Sigmoid colon (tissue), 7 donors: ENCODE results near the gene ACP4. TPM values are rescaled to one million over a fixed set of nuclear protein-coding genes. Genes with fewer than 3 reads are reported as not detected.
"Not testable (repeated sequence)": the region's sequence is repeated elsewhere in the genome, so short reads cannot be mapped to it uniquely, and the experiment has no call there.

ENCODE experiments used
- DNase-seq: peaks from one replicate; pipeline ENCODE4 v3.0.0-alpha.2; 2019
- H3K27ac ChIP-seq, 4 donors: fragments of 200-600 bp; sonication (generic); one replicate each; pipeline ENCODE4 v1.5.1; 2016 to 2019; ENCODE audit warnings: mild to moderate bottlenecking in 1 of 4
- H3K27me3 ChIP-seq, 3 donors: fragments of 200-600 bp; sonication (generic); one replicate each; pipeline ENCODE4 v1.5.1; 2019; ENCODE audit warnings: mild to moderate bottlenecking in 1 of 3
- H3K36me3 ChIP-seq, 4 donors: fragments of 200-600 bp; sonication (generic); one replicate each; pipeline ENCODE4 v1.5.1; 2016 to 2019
- H3K4me1 ChIP-seq, 4 donors: fragments of 200-600 bp; sonication (generic); one replicate each; pipeline ENCODE4 v1.5.1; 2017 to 2019
- H3K4me3 ChIP-seq, 4 donors: fragments of 200-600 bp; sonication (generic); one replicate each; pipeline ENCODE4 v1.5.1; 2017 to 2019; ENCODE audit warnings: mild to moderate bottlenecking in 2 of 4, moderate library complexity in 1 of 4
- H3K9me3 ChIP-seq, 4 donors: fragments of 200-600 bp in 3 of 4; sonication (generic) in 3 of 4; one replicate each; pipeline versions ENCODE4 v1.5.1 to v1.6.1; 2013 to 2019
- EP300 ChIP-seq, 4 donors: sonication (generic); formaldehyde crosslinking; IDR thresholded peaks; one replicate each; pipeline ENCODE4 v1.6.1; 2017; ENCODE audit warnings: antibody characterized with exemption in 4 of 4
- POLR2A ChIP-seq, 2 donors: fragments of 450-650 bp; IDR thresholded peaks; one replicate each; pipeline ENCODE4 v1.6.1; 2016; ENCODE audit warnings: antibody characterized with exemption in 2 of 2, mild to moderate bottlenecking in 2 of 2, moderate library complexity in 2 of 2
- POLR2AphosphoS5 ChIP-seq, 4 donors: sonication (generic); formaldehyde crosslinking; IDR thresholded peaks; one replicate each; pipeline ENCODE4 v1.6.1; 2017; ENCODE audit warnings: antibody characterized with exemption in 4 of 4
- WGBS, 2 donors: extraction: QIAGEN DNeasy Blood & Tissue Kit; methylation state at CpG; one replicate each; pipeline ENCODE4 v1.1.7; 2013; 5-methylcytosine and 5-hydroxymethylcytosine counted together
- intact Hi-C: fragments of 100-400 bp; cut with DNase I; formaldehyde crosslinking; loops from one replicate; pipeline ENCODE4 v1.15.1; 2023
- polyA plus RNA-seq, 3 donors: library from polyadenylated mRNA; stranded (reverse); fragments of 200-250 nt; gene quantifications; one replicate each; pipeline ENCODE4 v1.2.3, GENCODE V29; 2013
- total RNA-seq, 4 donors: library from RNA; depleted of rRNA; stranded (reverse); fragments of >200 nt; gene quantifications; one replicate each; pipeline ENCODE4 v1.1.0, GENCODE V29; 2016
- TF ChIP-seq, protein P1 (sequence below), 4 experiments: fragments of 450-650 bp in 3 of 4; fragments of 200-600 bp in 1 of 4; IDR thresholded peaks; one replicate each; pipeline ENCODE4 v1.5.1; 2016 to 2019; ENCODE audit warnings: antibody characterized with exemption in 4 of 4, mild to moderate bottlenecking in 3 of 4, moderate library complexity in 2 of 4
- donor health status: healthy with polysubstance abuse.
- donor health status: Bipolar disorder and iron deficiency.
- donor health status: healthy.

ACP4 gene
- total and polyA plus RNA-seq, 7 donors = not detected

DNA sequence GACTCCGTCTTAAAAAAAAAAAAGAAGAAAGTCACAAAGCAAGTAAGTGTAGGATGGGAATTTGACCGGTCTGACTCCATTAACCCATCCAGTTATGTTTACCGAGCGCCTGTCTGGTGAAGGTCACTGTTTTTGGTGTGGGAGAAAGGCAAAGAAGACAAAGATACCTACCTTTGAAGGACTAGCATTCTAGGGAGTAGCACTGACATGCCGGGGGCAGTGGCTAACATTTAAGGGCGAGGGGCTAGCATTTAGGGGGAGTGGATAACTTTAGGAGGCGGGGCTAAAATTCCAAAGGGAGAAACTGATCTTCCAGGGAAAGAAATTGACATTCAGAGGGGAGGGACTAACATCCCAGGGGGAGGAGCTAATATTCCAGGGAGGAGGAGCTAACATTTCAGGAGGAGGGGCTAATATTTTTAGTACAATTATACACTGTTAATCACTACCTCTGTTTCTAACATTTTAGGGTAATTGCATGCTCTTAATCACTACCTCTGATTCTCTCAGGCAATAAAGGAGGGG lies 11.2 kb upstream of the ACP4 start:
- Histone ChIP-seq H3K27ac (no peak overlapping the region), H3K4me1 (peaks cover 0 to 7% (median 1%) of the 10 kb centered on the region in 4 donors), H3K27me3 (peaks cover 20 to 91% (median 71%) of the 10 kb centered on the region in 3 donors), H3K9me3 (peaks cover 0 to 4% (median 0%) of the 10 kb centered on the region in 4 donors), H3K36me3 (no peaks in the 10 kb centered on the region), H3K4me3 (no peak overlapping the region)
- DNase-seq = no peak
- intact Hi-C loops = no loop called here
- TF ChIP-seq POLR2A (IDR thresholded peaks at IDR 0.05) (no peak), EP300 (IDR thresholded peaks at IDR 0.05) (no peak), POLR2AphosphoS5 (IDR thresholded peaks at IDR 0.05) (no peak)
- TF ChIP-seq, protein P1, sequence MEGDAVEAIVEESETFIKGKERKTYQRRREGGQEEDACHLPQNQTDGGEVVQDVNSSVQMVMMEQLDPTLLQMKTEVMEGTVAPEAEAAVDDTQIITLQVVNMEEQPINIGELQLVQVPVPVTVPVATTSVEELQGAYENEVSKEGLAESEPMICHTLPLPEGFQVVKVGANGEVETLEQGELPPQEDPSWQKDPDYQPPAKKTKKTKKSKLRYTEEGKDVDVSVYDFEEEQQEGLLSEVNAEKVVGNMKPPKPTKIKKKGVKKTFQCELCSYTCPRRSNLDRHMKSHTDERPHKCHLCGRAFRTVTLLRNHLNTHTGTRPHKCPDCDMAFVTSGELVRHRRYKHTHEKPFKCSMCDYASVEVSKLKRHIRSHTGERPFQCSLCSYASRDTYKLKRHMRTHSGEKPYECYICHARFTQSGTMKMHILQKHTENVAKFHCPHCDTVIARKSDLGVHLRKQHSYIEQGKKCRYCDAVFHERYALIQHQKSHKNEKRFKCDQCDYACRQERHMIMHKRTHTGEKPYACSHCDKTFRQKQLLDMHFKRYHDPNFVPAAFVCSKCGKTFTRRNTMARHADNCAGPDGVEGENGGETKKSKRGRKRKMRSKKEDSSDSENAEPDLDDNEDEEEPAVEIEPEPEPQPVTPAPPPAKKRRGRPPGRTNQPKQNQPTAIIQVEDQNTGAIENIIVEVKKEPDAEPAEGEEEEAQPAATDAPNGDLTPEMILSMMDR (IDR thresholded peaks at IDR 0.05) = no peak
- WGBS, 2 donors = 41 to 52% methylated on average over 7 of the region's 7 CpGs

DNA sequence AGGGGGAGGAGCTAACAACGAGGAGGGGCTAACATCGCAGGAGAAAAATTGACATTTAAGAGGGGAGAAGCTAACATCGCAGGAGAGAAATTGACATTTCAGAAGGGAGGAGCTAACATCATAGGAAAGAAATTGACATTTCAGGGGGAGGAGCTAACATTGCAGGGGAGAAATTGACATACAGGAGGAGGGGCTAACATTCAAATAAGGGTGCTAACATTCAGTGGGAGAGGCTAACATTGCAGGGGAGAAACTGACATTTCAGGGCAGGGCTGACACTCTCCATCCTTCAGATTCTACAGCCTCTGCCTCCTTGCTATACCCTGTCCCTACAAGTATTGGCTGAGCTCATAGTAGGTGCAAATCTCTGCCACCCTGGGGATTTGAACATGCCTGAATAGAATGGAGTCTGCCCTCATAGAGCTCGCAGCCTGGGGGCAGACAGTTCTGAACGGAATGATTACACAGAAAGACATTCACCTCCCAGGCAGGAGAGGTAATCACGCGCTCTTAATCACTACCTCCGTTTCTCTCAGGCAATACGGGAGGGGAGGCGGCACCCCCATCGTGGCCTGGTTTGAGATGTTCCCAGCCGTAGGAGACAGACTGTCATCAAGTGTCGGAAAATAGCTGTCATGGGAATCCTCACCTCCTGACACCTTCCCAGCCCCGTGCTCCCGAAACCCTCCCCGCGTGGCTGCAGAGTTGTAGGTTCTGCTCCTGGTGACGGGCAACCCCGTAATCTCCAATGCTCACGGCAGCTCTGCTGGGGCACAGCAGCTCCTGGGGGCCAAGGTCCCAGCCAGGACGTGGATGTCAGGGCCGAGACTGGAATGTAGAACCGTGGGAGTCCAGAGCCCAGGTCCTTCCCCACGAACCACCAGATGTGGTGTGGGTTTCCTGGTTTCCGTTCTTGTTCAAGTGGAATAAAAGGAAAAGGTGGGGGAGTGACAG lies 10.4 kb upstream of the ACP4 start:
- Histone ChIP-seq H3K9me3 (peaks cover 0 to 4% (median 0%) of the 10 kb centered on the region in 4 donors), H3K27ac (no peak overlapping the region), H3K4me3 (no peak overlapping the region), H3K36me3 (no peaks in the 10 kb centered on the region), H3K27me3 (peaks cover 20 to 87% (median 70%) of the 10 kb centered on the region in 3 donors), H3K4me1 (peaks cover 0 to 7% (median 1%) of the 10 kb centered on the region in 4 donors)
- WGBS, 2 donors = 45 to 47% methylated on average over 25 of the region's 25 CpGs
- intact Hi-C loops = loop anchor here (5.0 kb wide), 2 partner anchors 112 to 422 kb away; no protein-coding TSS in a partner anchor
- TF ChIP-seq POLR2AphosphoS5 (IDR thresholded peaks at IDR 0.05) (no peak), POLR2A (IDR thresholded peaks at IDR 0.05) (no peak), EP300 (IDR thresholded peaks at IDR 0.05) (no peak)
- TF ChIP-seq, protein P1 (IDR thresholded peaks at IDR 0.05) = no peak
- DNase-seq = no peak

DNA sequence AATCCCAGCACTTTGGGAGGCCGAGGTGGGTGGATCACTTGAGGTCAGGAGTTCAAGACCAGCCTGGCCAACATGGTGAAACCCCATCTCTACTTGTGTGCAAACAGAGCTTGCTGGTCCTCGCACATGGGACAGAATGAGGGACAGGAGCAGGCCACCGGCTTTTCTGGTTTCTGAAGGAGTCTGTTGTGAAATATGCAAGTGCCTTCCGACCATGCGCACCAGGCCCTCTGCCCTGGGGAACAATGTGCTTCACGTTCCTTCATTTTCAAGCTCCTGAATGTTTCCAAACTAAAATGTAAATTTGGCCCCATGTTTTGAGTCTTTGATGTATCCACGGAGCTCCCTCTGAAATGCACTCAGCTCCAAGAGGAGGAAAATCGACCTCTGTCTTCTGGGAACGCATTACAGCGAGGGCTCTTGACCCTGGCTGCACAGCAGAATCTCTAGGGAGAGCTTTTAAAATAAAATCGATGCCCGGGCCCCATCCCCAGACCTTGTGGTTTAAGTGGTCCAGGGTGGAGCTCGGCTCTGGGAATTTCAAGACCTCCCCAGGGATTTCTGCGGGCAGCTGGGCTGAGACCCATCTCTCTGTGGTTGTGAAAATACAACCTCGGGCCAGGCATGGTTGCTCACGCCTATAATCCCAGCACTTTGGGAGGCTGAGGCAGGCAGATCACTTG lies 9.3 kb upstream of the ACP4 start:
- no peak for DNase-seq
- Histone ChIP-seq H3K4me3 (no peak overlapping the region), H3K27ac (no peak overlapping the region), H3K36me3 (no peaks in the 10 kb centered on the region), H3K27me3 (peaks cover 20 to 81% (median 59%) of the 10 kb centered on the region in 3 donors), H3K9me3 (peaks cover 0 to 4% (median 0%) of the 10 kb centered on the region in 4 donors), H3K4me1 (peaks cover 0 to 7% (median 1%) of the 10 kb centered on the region in 4 donors)
- WGBS, 2 donors = 63 to 66% methylated on average over 16 of the region's 16 CpGs
- TF ChIP-seq POLR2AphosphoS5 (IDR thresholded peaks at IDR 0.05) (no peak), POLR2A (IDR thresholded peaks at IDR 0.05) (no peak), EP300 (IDR thresholded peaks at IDR 0.05) (no peak)
- TF ChIP-seq, protein P1 (IDR thresholded peaks at IDR 0.05) = no peak
- intact Hi-C loops = loop anchor here (5.0 kb wide), 2 partner anchors 114 to 424 kb away; no protein-coding TSS in a partner anchor

DNA sequence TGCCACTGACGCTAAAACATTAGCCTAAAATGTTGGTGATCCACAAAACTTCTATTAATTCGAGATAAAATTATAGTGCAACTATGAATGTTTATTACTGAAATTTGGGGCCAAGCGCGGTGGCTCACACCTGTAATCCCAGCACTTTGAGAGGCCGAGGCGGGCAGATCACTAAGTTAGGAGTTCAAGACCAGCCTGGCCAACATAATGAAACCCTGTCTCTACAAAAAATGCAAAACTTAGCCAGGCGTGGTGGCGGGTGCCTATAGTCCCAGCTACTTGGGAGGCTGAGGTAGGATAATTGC lies 6.4 kb upstream of the ACP4 start:
- 29 to 37% methylated on average over 8 of the region's 8 CpGs for WGBS, 2 donors
- intact Hi-C loops = loop anchor here (1.0 to 5.0 kb wide), 3 partner anchors 59 to 426 kb away; no protein-coding TSS in a partner anchor
- peaks cover 12 to 53% (median 32%) of the 10 kb centered on the region in 3 donors for H3K27me3 ChIP-seq
- H3K4me3 ChIP-seq, H3K27ac ChIP-seq, H3K4me1 ChIP-seq, H3K36me3 ChIP-seq, H3K9me3 ChIP-seq, DNase-seq: not testable (repeated sequence)

DNA sequence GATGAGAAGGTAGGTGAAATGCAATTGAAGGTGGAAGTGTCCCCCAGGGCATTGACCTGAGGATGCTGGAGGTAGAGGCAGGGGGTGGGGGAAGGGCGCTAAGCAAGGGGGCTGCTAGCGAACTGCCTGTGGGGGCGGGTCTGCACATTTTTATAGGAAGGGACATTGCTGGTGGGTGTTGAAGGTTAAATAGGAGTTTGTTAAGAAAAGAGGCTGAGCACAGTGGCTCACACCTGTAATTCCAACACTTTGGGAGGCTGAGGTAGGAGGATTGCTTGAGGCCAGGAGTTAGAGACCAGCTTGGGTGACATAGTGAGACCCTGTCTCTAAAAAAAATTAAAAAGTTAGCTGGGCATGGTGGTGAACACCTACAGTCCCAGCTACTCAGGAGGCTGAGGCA lies 5.5 kb upstream of the ACP4 start:
- TF ChIP-seq POLR2A (IDR thresholded peaks at IDR 0.05) (no peak), EP300 (IDR thresholded peaks at IDR 0.05) (no peak), POLR2AphosphoS5 (IDR thresholded peaks at IDR 0.05) (no peak)
- TF ChIP-seq, protein P1 (IDR thresholded peaks at IDR 0.05) = no peak
- Histone ChIP-seq H3K4me1 (peaks cover 0 to 7% (median 1%) of the 10 kb centered on the region in 4 donors), H3K27ac (no peak overlapping the region), H3K36me3 (no peaks in the 10 kb centered on the region), H3K9me3 (no peaks in the 10 kb centered on the region), H3K4me3 (no peak overlapping the region), H3K27me3 (peaks cover 7 to 44% (median 23%) of the 10 kb centered on the region in 3 donors)
- 94 to 96% methylated on average over 3 of the region's 3 CpGs for WGBS, 2 donors
- intact Hi-C loops = loop anchor here (5.0 kb wide), 2 partner anchors 117 to 427 kb away; no protein-coding TSS in a partner anchor
- no peak for DNase-seq
